ENCODE measurements around the gene AKR1C4.
"Not testable (repeated sequence)": the region's sequence is repeated elsewhere in the genome, so short reads cannot be mapped to it uniquely, and the experiment has no call there.

The AKR1C4 gene

DNA sequence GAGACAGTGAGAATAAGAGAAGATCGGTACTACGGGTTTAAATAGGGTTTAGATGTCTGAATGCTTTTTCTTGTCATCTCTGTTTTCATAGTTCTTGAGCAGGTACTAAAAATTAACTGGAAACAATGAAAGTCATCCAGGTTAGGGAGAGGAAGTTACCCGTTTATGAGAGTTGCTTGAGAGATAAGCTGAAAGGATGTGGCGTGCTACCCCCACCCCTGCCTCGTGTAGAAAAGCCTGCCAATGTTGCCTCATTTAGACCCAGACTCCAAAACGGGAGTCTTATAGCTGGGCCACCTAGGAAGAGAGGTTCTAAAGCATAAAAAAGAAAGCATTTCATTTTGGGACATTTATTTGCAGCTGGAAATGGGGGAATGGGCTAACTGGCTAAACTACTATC is 10.2 kb downstream of the AKR1C4 start:
- DNase-seq (ENCODE audit: low read depth), result no peak

DNA sequence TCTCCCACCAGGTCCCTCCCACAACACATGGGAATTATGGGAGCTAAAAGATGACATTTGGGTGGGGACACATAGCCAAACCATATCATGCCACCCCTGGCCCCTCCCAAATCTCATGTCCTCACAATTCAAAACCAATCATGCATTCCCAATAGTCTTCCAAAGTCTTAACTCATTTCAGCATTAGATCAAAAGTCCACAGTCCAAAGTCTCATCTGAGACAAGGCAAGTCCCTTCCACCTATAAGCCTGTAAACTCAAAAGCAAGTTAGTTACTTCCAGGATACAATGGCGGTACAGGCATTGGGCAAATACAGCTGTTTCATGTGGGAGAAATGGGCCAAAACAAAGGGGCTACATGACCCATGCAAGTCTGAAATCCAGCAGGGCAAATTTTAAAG is 13.1 kb downstream of the AKR1C4 start:
- DNase-seq (ENCODE audit: low read depth), result not testable (repeated sequence)

- DNase-seq (ENCODE audit: low read depth), result not testable (repeated sequence)
Measured at GRCh38 chr10:5210261-5210660, 13.6 kb downstream of the AKR1C4 start.

- no peak for DNase-seq (ENCODE audit: low read depth)
Measured at GRCh38 chr10:5211696-5212536, 15.3 kb downstream of the AKR1C4 start.

GRCh38 chr10:5216801-5217200 is 20.2 kb downstream of the AKR1C4 start:
- no peak for DNase-seq (ENCODE audit: low read depth)

- no peak for DNase-seq (ENCODE audit: low read depth)
Measured at GRCh38 chr10:5219262-5219661, 22.6 kb downstream of the AKR1C4 start.

- DNase-seq (ENCODE audit: low read depth), result not testable (repeated sequence)
Measured at GRCh38 chr10:5222942-5223341, 26.3 kb downstream of the AKR1C4 start.

DNA sequence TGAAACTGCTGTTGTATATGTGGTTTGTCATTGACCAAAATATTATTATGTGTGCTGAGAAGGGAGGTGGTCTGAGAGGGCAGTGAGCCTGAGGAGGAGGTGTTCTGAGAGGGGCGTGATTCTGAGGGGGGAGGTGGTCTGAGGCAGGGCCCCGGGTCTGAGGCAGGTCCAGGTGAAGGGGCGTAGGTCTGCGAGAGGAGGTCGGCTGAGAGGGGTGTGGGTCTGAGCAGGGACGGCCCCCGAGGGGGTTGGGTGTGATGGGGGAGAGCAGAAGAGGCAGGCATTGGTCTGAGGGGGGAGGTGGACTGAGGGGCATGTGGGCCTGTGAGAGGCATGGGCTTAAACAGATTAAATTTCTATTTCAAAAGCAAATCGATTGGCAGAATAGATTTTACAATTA is 32.4 kb downstream of the AKR1C4 start:
- DNase-seq (ENCODE audit: low read depth), result no peak

GRCh38 chr10:5233324-5233723 is 36.7 kb downstream of the AKR1C4 start:
- DNase-seq (ENCODE audit: low read depth), result no peak

DNA sequence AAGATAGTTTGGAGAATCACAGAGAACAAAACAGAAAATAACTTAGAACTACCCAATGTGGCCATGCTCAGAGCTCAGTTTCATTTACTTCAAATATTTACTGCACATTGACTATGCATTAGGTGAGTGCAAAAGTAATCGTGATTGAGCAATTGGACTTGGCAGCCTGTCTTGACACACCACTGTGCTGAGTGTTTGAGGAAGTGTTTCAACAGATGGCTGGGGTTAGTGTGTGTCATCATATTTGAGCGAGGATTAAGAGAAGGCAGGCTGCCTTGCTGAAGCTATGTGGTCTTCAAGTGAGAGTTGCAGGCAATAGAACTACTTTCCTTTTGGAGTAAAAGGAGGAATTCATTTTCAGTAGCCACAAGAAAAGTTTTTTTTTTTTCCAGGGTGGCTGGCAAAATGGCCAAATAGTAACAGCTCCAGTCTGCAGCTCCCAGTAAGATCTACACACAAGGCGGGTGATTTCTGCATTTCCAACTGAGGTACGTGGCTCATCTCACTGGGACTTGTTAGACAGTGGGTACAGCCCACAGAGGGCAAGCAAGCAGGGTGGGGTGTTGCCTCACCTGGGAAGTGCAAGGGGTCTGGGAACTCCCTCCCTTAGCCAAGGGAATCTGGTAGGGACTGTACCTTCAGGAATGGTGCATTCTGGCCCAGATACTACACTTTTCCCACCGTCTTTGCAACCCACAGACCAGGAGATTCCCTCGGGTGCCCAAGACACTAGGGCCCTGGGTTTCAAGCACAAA is 37.6 kb downstream of the AKR1C4 start:
- peak; percentile 27 for DNase-seq (ENCODE audit: low read depth)

GRCh38 chr10:5237541-5237940 is 40.9 kb downstream of the AKR1C4 start:
- DNase-seq (ENCODE audit: low read depth), result not testable (repeated sequence)

- DNase-seq (ENCODE audit: low read depth), result no peak
Measured at GRCh38 chr10:5242585-5242984, 45.9 kb downstream of the AKR1C4 start.

GRCh38 chr10:5243521-5243987 is 46.9 kb downstream of the AKR1C4 start:
- no peak for DNase-seq (ENCODE audit: low read depth)

- DNase-seq (ENCODE audit: low read depth), result no peak
Measured at GRCh38 chr10:5252177-5253037, 55.8 kb downstream of the AKR1C4 start.

- no peak for DNase-seq (ENCODE audit: low read depth)
Measured at GRCh38 chr10:5254488-5254887, 57.9 kb downstream of the AKR1C4 start.

- not testable (repeated sequence) for DNase-seq (ENCODE audit: low read depth)
Measured at GRCh38 chr10:5257768-5258167, 61.1 kb downstream of the AKR1C4 start.

DNA sequence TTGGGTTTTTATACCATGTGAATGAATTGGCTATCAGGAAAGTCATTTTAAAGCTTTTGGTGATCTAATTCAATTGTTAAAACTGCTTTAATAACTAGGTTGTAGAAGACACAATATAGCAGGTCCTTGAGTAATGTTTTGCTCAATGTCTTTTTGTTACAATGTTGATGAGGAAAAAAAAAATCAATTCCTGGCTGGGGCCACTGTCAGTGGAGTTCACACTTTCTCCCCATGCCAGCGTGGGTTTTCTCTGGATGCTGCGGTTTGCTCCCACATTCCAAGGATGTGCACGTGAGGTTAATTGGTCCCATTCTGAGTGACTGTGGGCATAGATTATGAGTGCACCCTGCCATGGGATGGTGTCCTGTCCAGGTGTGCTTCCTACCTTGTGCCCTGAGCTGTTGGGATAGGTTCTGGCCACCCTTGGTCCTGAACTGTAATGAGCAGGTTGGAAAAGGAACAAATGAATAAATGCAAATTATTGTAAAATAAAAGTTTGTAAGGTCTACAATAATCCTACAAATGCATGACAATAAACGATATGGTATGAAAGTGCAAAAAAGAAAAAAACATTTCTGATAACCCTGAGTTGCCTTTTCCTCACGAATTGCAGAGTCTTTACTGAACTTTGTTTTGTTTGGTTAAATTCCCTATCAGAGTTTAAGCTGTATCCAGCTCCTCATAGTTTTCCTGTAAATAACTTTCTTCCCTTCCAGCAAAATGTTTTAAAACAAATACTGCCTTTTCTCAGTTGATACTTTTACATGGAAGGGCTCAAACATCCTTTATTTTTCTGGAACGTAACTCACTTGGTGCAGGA is 62.7 kb downstream of the AKR1C4 start:
- no peak for DNase-seq (ENCODE audit: low read depth)

DNA sequence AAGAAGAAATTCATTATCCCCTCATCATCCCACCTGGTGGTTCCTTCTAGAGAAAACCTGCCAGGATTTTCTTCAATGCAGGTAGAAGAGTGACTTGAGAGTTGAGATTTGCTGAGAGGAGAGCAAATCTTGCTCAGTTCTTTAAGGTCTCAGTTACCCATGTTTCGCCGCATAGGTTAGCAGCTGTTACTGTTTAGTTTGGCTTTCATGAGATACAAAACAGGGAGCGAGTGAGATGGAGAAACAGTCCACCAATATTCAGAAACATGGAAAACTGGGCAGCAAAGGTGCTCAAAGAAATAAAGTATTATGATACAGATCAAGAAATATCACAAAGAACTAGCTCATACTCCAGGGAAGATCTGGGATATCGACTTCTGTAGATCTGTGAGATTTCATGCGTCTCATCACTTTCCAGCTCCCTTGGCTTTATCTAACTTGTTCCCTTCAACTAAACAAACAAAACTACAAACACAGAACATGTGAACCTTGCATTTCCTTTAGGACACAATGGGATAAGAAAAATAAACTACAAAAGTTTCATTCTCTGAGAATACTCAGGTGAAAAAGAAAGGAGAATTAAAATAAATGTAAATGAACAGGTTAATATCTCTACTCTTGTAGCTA is 63.4 kb downstream of the AKR1C4 start:
- no peak for DNase-seq (ENCODE audit: low read depth)

DNA sequence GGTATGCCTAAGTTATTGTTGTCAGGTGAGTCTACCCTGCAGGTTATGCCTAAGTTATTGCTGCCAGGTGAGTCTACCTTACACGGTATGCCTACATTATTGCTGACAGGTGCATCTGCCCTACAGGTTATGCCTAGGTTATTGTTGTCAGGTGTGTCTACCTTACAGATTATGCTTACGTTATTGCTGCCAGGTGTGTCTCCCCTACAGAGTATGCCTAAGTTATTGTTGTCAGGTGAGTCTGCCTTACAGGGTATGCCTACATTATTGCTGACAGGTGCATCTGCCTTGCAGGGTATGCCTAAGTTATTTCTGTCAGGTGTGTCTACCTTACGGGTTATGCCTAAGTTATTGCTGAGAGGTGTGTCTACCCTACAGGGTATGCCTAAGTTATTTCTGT is 64.2 kb downstream of the AKR1C4 start:
- no peak for DNase-seq (ENCODE audit: low read depth)

DNA sequence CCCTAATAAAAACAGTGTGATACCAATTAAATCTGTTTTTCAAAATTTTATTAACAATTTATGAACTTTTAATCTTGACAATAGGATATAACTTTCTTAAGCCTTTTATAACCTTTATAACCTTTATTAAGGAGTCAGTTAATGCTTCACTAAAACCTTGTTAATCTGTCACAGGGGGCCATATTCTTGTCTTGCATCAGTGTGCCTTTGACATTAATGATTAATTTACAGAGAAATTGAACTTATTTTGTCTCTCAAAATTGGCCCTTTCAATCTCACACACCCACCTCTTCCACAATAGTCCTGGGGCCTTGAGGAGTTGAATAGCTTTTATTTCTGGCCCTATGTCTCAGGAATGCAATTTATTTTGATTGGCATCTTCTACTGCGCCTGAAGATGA is 68.5 kb downstream of the AKR1C4 start:
- no peak for DNase-seq (ENCODE audit: low read depth)

DNA sequence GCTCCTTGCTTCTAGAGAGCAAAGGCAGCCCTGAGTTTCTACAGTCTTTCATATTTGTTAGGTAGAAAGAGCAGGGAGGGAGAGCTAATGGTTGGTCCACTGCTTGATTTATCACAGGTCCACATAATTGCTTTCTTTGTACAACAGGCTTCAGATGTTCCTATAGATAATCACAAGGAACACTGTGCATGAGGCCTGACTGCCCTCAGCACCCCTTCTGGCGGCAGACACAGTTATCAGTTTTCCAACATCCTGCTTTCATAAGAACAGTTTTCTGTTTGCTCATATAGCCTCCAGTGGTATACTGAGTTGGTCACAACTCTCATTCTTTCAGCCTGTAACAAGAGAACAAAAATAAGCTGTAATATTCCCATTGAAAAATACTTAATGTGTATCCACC is 69.7 kb downstream of the AKR1C4 start:
- DNase-seq (ENCODE audit: low read depth), result no peak

Data from GM04503 (cell line).